Stimulated activated CD4-positive, alpha-beta T cell treated with anti-CD3 and anti-CD28 coated beads, TNF-alpha, amount 100 ng/mL, for 48 hours (primary cell): ENCODE data around the gene CYTL1.

Source experiments
- DNase-seq, 3 donors: peaks; one replicate each; pipeline ENCODE4 v3.0.0-alpha.2; 2020; ENCODE audit warnings: low read depth in 3 of 3

Gene CYTL1

DNA sequence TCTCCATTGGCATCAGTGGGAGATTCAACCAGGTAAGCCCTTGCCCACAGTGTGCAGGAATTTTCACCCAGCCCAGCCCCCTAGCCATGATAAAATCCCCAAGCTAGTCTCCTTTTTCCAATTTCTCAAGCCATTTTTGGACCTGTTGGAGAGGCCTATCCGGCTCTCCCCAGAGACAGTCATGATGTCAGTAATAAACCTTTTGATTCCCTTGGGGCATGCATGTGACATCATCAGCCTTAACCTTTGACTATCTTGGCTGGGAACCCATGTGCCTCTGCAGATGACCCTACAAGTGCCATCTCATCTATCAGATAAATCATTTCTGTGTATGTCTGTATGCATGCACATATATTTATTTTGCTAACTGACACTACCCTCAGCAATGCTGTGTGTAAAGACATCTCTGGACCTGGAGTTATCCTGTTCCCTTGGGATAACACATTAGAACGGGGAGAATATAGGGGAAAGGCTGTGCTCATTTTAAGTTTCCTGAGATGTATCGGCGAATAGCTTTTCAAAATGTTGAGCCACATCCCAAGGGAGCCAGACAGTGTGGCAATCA is 51.0 kb downstream of the CYTL1 start:
- DNase-seq, result no peak
